Stimulated activated CD4-positive, alpha-beta T cell treated with anti-CD3 and anti-CD28 coated beads, Interleukin-1b, Interleukin-23, amount 100 ng/mL, for 24 hours (primary cell): ENCODE results near the gene CHRNA4.

ENCODE experiments used
- DNase-seq, 4 experiments: peaks; one replicate each; pipeline ENCODE4 v3.0.0-alpha.2; 2020; ENCODE audit warnings: low read depth in 4 of 4, low spot score in 1 of 4

Gene CHRNA4

GRCh38 chr20:63364801-63365585 lies 3.8 kb upstream of the CHRNA4 start:
- no peak for DNase-seq

- no peak for DNase-seq
These were observed 2.9 kb upstream of the CHRNA4 start for GRCh38 chr20:63363981-63364561.

- no peak for DNase-seq
These were observed 2.1 kb upstream of the CHRNA4 start for GRCh38 chr20:63363013-63363957.

- no peak for DNase-seq
These were observed 1.4 kb upstream of the CHRNA4 start for GRCh38 chr20:63362436-63363009.

GRCh38 chr20:63361519-63362435 lies 628 bp upstream of the CHRNA4 start:
- DNase-seq = no peak

- DNase-seq = no peak
These were observed 956 bp downstream of the CHRNA4 start for GRCh38 chr20:63359937-63360849.

GRCh38 chr20:63359164-63359934 lies 1.8 kb downstream of the CHRNA4 start:
- no peak for DNase-seq

GRCh38 chr20:63357921-63358905 lies 2.9 kb downstream of the CHRNA4 start:
- DNase-seq = no peak

- DNase-seq = no peak
These were observed 3.9 kb downstream of the CHRNA4 start for GRCh38 chr20:63356931-63357879.

- no peak for DNase-seq
These were observed 4.6 kb downstream of the CHRNA4 start for GRCh38 chr20:63356511-63356910.

GRCh38 chr20:63355781-63356295 lies 5.3 kb downstream of the CHRNA4 start:
- DNase-seq = no peak

GRCh38 chr20:63354636-63355350 lies 6.4 kb downstream of the CHRNA4 start:
- no peak for DNase-seq

- DNase-seq = no peak
These were observed 8.3 kb downstream of the CHRNA4 start for GRCh38 chr20:63352811-63353221.

- no peak for DNase-seq
These were observed 9.1 kb downstream of the CHRNA4 start for GRCh38 chr20:63351811-63352591.

GRCh38 chr20:63351326-63351700 lies 9.8 kb downstream of the CHRNA4 start:
- no peak for DNase-seq
